GM19035 (cell line): ENCODE measurements around the gene TLK1.

Source experiments
- ATAC-seq: cut with Tn5 transposase; IDR thresholded peaks from one replicate; pipeline ENCODE4 v1.9.1; 2021; ENCODE audit not compliant: unreplicated experiment

Gene TLK1

GRCh38 chr2:171160119-171160955 lies at the start of gene TLK1:
TLK1 (minus strand) TSS chr2:171160893; CDS start chr2:171160428, 465 bp downstream.
- peak; percentile 56 for ATAC-seq

GRCh38 chr2:171210216-171210863 lies 49.6 kb upstream of the TLK1 start:
- no peak for ATAC-seq

- no peak for ATAC-seq
These were observed 48.0 kb upstream of the TLK1 start for GRCh38 chr2:171208657-171209056.

GRCh38 chr2:171206422-171207115 lies 45.9 kb upstream of the TLK1 start:
- ATAC-seq: no peak

GRCh38 chr2:171205551-171205950 lies 44.9 kb upstream of the TLK1 start:
- ATAC-seq: no peak

- ATAC-seq: no peak
These were observed 41.1 kb upstream of the TLK1 start for GRCh38 chr2:171201767-171202166.

- no peak for ATAC-seq
These were observed 40.6 kb upstream of the TLK1 start for GRCh38 chr2:171201271-171201670.

- no peak for ATAC-seq
These were observed 39.8 kb upstream of the TLK1 start for GRCh38 chr2:171200469-171200868.

- no peak for ATAC-seq
These were observed 30.3 kb upstream of the TLK1 start for GRCh38 chr2:171191021-171191420.

GRCh38 chr2:171187819-171188218 lies 27.1 kb upstream of the TLK1 start:
- no peak for ATAC-seq

- ATAC-seq: no peak
These were observed 26.5 kb upstream of the TLK1 start for GRCh38 chr2:171187177-171187576.

GRCh38 chr2:171185941-171186340 lies 25.2 kb upstream of the TLK1 start:
- no peak for ATAC-seq

- ATAC-seq: no peak
These were observed 24.6 kb upstream of the TLK1 start for GRCh38 chr2:171185165-171185818.

- ATAC-seq: no peak
These were observed 20.7 kb upstream of the TLK1 start for GRCh38 chr2:171181064-171182049.

- no peak for ATAC-seq
These were observed 19.7 kb upstream of the TLK1 start for GRCh38 chr2:171180229-171180930.

- no peak for ATAC-seq
These were observed 18.3 kb upstream of the TLK1 start for GRCh38 chr2:171178993-171179392.

- ATAC-seq: no peak
These were observed 15.8 kb upstream of the TLK1 start for GRCh38 chr2:171176516-171176915.

GRCh38 chr2:171174075-171174474 lies 13.4 kb upstream of the TLK1 start:
- no peak for ATAC-seq

GRCh38 chr2:171173087-171173486 lies 12.4 kb upstream of the TLK1 start:
- ATAC-seq: no peak
